ENCODE measurements around the gene MAP3K14. TPM values are rescaled to one million over a fixed set of nuclear protein-coding genes. Genes with fewer than 3 reads are reported as not detected.
A peak's percentile ranks its signal among the peaks of the same experiment; 100 is the strongest.

Gene MAP3K14
- total RNA-seq, 2 donors from 2014 or later, result 4.6 to 5.5 TPM

- TF ChIP-seq, protein P1, sequence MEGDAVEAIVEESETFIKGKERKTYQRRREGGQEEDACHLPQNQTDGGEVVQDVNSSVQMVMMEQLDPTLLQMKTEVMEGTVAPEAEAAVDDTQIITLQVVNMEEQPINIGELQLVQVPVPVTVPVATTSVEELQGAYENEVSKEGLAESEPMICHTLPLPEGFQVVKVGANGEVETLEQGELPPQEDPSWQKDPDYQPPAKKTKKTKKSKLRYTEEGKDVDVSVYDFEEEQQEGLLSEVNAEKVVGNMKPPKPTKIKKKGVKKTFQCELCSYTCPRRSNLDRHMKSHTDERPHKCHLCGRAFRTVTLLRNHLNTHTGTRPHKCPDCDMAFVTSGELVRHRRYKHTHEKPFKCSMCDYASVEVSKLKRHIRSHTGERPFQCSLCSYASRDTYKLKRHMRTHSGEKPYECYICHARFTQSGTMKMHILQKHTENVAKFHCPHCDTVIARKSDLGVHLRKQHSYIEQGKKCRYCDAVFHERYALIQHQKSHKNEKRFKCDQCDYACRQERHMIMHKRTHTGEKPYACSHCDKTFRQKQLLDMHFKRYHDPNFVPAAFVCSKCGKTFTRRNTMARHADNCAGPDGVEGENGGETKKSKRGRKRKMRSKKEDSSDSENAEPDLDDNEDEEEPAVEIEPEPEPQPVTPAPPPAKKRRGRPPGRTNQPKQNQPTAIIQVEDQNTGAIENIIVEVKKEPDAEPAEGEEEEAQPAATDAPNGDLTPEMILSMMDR (conservative IDR thresholded peaks at IDR 0.05), result no peak
- H3K4me3 Mint-ChIP-seq, result peak overlapping the region; percentile 56
- H3K9me3 Mint-ChIP-seq, result no peaks in the 10 kb centered on the region
- DNase-seq, result no peak
- peaks cover 59% of the 10 kb centered on the region for H3K27me3 ChIP-seq (ENCODE audit: control insufficient read depth, insufficient read depth, low read length, poor library complexity, severe bottlenecking)
- no peaks in the 10 kb centered on the region for H3K4me1 ChIP-seq (ENCODE audit: control insufficient read depth, insufficient read depth, low read length)
- peak overlapping the region; percentile 27 for H3K4me3 ChIP-seq (ENCODE audit: low read length)
- H3K27ac Mint-ChIP-seq, result no peak overlapping the region
- H3K4me1 Mint-ChIP-seq, result peaks cover 4% of the 10 kb centered on the region
- no peaks in the 10 kb centered on the region for H3K36me3 Mint-ChIP-seq (ENCODE audit: low read depth)
- no peaks in the 10 kb centered on the region for H3K36me3 ChIP-seq (ENCODE audit: control insufficient read depth, insufficient read depth, low read length)
- peaks cover 80% of the 10 kb centered on the region for H3K27me3 Mint-ChIP-seq (ENCODE audit: insufficient read depth)
- H3K9ac ChIP-seq (ENCODE audit: extremely low read depth, low read length, poor library complexity, severe bottlenecking), result no peak overlapping the region
- H3K9me3 ChIP-seq (ENCODE audit: control insufficient read depth, low read length), result no peaks in the 10 kb centered on the region
- no peak overlapping the region for H3K27ac ChIP-seq (ENCODE audit: low read depth, low read length)
- WGBS, 2 experiments (ENCODE audit: insufficient coverage in 1 of 2, insufficient read length in 1 of 2), result 0 to 1% methylated on average over 3 to 38 of the region's 38 CpGs
These were observed 94.9 kb downstream of the MAP3K14 start for GRCh38 chr17:45222014-45222288.

- H3K27ac Mint-ChIP-seq, result no peak within 1 kb of the TSS
- peaks cover 79% of the 10 kb centered on the region for H3K27me3 Mint-ChIP-seq (ENCODE audit: insufficient read depth)
- H3K9me3 Mint-ChIP-seq, result no peaks in the 10 kb centered on the region
- Histone ChIP-seq H3K27ac (ENCODE audit: low read depth, low read length) (no peak within 1 kb of the TSS), H3K4me1 (ENCODE audit: control insufficient read depth, insufficient read depth, low read length) (no peaks in the 10 kb centered on the region), H3K9me3 (ENCODE audit: control insufficient read depth, low read length) (no peaks in the 10 kb centered on the region), H3K4me3 (ENCODE audit: low read length) (peak within 1 kb of the TSS; percentile 68), H3K36me3 (ENCODE audit: control insufficient read depth, insufficient read depth, low read length) (no peaks in the 10 kb centered on the region), H3K27me3 (ENCODE audit: control insufficient read depth, insufficient read depth, low read length, poor library complexity, severe bottlenecking) (peaks cover 59% of the 10 kb centered on the region), H3K9ac (ENCODE audit: extremely low read depth, low read length, poor library complexity, severe bottlenecking) (no peak within 1 kb of the TSS)
- H3K4me3 Mint-ChIP-seq, result peak within 1 kb of the TSS; percentile 56
- H3K36me3 Mint-ChIP-seq (ENCODE audit: low read depth), result no peaks in the 10 kb centered on the region
- peak; percentile 85 for DNase-seq
- TF ChIP-seq, protein P1 (conservative IDR thresholded peaks at IDR 0.05), result no peak
- 1 to 4% methylated on average over 39 to 96 of the region's 98 CpGs for WGBS, 2 experiments (ENCODE audit: insufficient coverage in 1 of 2, insufficient read length in 1 of 2)
- H3K4me1 Mint-ChIP-seq, result peaks cover 4% of the 10 kb centered on the region
These were observed 95.5 kb downstream of the MAP3K14 start, which contains the start of gene FMNL1 for GRCh38 chr17:45221081-45222013. FMNL1 (plus strand) TSS chr17:45221885; CDS start chr17:45222125, 240 bp downstream.

DNA sequence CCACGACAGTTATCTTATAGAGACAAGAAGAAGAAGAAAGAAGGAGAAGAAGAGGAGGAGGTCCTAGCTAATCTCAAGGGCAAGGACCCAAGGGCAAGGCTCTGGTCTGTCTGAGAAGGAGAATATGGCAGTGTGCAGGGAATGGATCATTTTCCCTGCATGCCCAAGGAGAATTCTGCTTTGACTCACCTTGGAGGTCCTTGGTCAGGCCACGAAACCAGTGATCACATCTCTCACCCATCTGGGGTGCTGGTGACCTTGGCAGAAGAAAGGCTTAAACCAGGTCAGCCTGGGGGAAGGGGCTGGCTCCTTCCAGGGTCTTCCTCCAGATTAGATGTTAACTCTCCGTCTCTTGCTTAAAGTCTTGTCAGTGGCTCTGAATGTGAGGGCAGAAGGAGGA lies 96.7 kb downstream of the MAP3K14 start:
- H3K27me3 ChIP-seq (ENCODE audit: control insufficient read depth, insufficient read depth, low read length, poor library complexity, severe bottlenecking), result peaks cover 59% of the 10 kb centered on the region
- WGBS, 2 experiments (ENCODE audit: insufficient coverage in 1 of 2, insufficient read length in 1 of 2), result 78 to 93% methylated on average over 1 to 3 of the region's 3 CpGs

More for the DNA sequence above, 96.7 kb downstream of the MAP3K14 start:
- Histone ChIP-seq H3K36me3 (ENCODE audit: control insufficient read depth, insufficient read depth, low read length) (no peaks in the 10 kb centered on the region), H3K9ac (ENCODE audit: extremely low read depth, low read length, poor library complexity, severe bottlenecking) (no peak overlapping the region), H3K4me3 (ENCODE audit: low read length) (no peak overlapping the region), H3K9me3 (ENCODE audit: control insufficient read depth, low read length) (no peaks in the 10 kb centered on the region), H3K27ac (ENCODE audit: low read depth, low read length) (no peak overlapping the region), H3K4me1 (ENCODE audit: control insufficient read depth, insufficient read depth, low read length) (no peaks in the 10 kb centered on the region)
- no peak for DNase-seq
- TF ChIP-seq, protein P1 (conservative IDR thresholded peaks at IDR 0.05), result no peak
- Mint-ChIP-seq H3K27me3 (ENCODE audit: insufficient read depth) (peaks cover 72% of the 10 kb centered on the region), H3K9me3 (no peaks in the 10 kb centered on the region), H3K4me3 (no peak overlapping the region), H3K36me3 (ENCODE audit: low read depth) (no peaks in the 10 kb centered on the region), H3K27ac (no peak overlapping the region), H3K4me1 (peaks cover 4% of the 10 kb centered on the region)
